DND-41 (cell line): ENCODE measurements around the gene ZDHHC1.

Experiments
- EZH2 ChIP-seq: IDR thresholded peaks from 3 replicates; pipeline ENCODE4 v1.6.1; 2012; ENCODE audit warnings: borderline replicate concordance, low read depth, mild to moderate bottlenecking, moderate library complexity, low read length, inconsistent platforms; ENCODE audit not compliant: severe bottlenecking
- TF ChIP-seq, protein P1 (sequence below): IDR thresholded peaks from 2 replicates; pipeline ENCODE4 v1.5.1; 2012; ENCODE audit warnings: borderline replicate concordance, low read length, moderate library complexity, mild to moderate bottlenecking; ENCODE audit not compliant: poor library complexity, severe bottlenecking; ENCODE audit errors: extremely low read depth

DNA sequence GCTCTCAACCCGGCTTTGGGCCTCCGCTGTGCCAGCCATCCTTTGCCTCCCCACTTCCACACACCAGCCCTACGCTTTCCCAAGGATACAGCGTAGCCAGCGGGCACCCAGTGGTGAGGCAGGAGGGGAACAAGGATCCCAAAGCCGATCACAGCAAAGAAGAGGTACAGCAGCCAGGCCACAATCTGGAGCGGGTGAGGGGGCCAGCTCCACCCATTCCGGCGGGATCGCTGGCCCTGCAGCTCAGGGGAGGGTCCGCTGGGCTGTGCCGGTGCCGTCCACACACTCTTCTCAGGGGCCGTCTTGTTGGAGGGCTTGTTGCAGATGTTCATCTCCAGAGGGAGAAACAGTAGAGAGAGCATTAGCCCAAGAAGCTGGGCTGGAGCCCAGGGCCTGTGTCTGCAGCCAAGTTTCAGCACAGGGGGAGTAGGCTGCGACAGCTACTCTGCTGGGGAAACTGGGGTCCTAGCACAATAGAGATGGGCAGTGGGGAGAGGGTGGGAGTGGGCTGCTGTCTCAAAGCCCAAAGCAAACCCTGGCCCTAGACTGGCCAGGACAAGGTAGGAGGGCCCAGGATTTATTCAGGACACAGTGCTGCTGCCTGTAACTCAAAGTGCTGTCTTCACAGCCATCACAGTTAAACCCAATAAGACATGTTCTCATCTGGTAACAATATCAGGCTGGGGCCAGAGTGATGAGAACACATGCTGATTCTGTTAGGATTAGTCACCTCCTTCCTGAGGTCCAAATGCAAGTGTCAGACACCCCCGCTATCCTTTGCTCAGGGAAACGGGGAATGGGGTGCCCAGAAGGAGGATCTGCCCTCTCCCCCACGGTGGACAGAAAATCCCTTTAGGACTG, 9.9 kb downstream of the ZDHHC1 start:
- TF ChIP-seq, protein P1, sequence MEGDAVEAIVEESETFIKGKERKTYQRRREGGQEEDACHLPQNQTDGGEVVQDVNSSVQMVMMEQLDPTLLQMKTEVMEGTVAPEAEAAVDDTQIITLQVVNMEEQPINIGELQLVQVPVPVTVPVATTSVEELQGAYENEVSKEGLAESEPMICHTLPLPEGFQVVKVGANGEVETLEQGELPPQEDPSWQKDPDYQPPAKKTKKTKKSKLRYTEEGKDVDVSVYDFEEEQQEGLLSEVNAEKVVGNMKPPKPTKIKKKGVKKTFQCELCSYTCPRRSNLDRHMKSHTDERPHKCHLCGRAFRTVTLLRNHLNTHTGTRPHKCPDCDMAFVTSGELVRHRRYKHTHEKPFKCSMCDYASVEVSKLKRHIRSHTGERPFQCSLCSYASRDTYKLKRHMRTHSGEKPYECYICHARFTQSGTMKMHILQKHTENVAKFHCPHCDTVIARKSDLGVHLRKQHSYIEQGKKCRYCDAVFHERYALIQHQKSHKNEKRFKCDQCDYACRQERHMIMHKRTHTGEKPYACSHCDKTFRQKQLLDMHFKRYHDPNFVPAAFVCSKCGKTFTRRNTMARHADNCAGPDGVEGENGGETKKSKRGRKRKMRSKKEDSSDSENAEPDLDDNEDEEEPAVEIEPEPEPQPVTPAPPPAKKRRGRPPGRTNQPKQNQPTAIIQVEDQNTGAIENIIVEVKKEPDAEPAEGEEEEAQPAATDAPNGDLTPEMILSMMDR, result no peak
- no peak for TF ChIP-seq EZH2
